GM21447 (cell line): Measurements from ENCODE around the gene MRPL1.
"Not testable (repeated sequence)": the region's sequence is repeated elsewhere in the genome, so short reads cannot be mapped to it uniquely, and the experiment has no call there.

Experiments used
- ATAC-seq: cut with Tn5 transposase; IDR thresholded peaks from one replicate; pipeline ENCODE4 v1.9.1; 2021; ENCODE audit not compliant: unreplicated experiment

MRPL1 gene

DNA sequence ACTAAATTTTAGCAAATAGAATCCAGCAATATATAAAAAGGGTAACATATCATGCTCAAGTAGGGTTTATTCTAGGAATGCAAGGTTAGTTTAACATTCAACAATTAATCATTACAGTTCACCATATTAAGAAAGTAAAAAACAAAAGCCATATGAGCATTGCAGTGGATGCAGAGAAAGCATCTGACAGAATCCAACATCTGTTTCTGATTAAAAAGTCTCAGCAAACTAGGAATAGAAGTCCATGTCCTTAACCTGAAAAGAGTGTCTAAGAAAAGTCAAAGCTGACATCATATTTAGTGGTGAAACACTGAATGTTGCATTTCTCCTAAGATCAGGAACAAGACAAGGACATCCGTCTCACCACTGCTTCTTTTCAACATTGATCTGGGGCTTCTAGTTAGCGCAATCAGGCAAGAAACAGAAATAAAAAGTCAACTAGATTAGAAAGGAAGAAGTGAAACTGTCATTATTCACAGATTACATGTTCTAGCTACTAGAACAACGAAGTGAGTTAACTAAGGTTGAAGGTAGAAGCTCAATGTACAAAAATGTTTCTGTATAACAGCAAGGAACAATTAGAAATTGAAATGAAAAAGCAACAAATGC is 49.3 kb downstream of the MRPL1 start:
- ATAC-seq = peak; percentile 88

DNA sequence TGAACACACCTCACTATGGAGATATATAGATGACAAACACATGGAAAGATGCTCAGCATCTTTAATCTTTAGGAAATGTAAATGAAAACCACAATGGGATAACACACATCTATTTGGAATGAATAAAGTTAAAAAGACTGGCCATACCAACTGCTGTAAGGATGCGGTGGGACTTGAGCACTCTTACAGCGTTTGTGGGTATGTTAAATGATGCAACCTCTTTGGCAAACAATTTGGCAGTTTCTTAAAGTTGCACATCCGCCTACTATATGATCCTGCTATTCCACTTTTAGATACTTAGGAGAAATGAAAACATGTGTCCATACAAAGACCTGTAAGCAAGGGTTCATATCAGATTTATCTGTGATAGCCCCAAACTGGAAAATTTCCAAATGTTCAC is 50.7 kb downstream of the MRPL1 start:
- no peak for ATAC-seq

DNA sequence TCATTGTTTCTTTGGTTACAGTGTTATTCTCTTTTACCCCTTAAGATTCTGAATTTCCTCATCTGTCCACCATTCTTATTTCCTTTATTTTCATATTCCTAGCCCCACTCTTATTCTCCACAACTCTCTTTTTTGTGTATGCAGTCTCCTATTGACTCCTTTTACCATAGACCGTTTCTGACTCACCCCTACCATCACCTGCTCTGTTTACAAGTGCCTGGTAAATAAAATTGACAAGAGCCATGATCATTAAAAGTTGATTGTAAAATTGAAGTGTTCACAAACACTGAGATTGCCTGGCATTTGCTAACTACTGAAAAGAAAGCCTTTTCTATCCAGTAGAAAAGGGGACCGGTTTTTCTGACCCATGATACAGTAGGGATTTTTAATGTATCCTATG is 54.4 kb downstream of the MRPL1 start:
- ATAC-seq = no peak

DNA sequence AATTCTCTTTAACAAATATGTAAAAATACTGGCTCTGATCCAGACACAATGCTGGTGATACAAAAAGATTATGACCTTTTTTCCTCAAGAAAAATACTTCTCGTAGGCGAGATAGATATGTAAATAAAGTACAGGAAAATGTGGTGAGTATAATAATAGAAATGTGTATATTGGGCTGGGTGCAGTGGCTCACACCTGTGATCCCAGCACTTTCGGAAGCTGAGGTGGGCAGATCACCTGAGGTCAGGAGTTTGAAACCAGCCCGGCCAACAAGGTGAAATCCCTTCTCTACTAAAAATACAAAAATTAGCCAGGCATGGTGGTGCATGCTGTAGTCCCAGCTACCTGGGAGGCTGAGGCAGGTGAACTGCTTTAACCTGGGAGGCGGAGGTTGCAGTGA is 55.0 kb downstream of the MRPL1 start:
- peak; percentile 70 for ATAC-seq

DNA sequence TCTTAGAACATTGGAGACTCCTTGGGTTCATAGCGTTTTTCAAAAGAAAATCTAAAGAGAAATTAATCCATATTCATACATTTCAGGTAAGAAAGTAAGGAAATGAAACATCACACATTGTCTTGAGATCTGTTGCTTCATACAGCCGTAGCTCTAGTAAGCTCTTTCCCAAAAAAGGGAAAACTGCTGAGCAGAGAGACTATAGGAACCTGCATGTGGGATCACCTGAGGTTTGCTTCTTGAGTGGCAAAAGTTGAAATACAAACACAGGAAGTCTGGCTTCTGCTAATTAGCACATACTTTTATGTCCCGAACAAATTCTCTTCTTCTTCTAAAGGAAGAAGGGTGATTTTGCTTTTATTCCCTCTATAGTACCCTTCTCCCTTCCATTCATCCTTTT is 57.7 kb downstream of the MRPL1 start:
- no peak for ATAC-seq

DNA sequence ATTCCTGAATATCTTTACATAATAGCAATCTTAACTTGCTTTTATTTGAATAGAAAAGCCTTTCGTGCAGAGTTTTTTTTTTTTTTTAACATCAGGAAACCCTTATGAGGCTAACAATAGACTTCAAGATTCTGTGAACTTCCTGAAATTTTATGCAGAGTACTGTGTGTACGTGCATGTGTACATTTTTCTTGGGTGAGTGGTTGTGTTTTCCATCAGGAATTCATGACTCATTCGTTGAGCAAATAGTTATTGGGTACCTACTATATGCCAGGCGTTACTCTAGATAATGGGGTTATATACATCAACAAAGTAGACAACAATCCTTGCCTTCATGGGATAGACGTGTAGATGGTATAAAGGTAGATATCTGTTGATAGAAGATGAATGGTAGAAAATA is 59.1 kb downstream of the MRPL1 start:
- ATAC-seq = no peak

GRCh38 chr4:77922158-77923094 is 59.8 kb downstream of the MRPL1 start:
- no peak for ATAC-seq

DNA sequence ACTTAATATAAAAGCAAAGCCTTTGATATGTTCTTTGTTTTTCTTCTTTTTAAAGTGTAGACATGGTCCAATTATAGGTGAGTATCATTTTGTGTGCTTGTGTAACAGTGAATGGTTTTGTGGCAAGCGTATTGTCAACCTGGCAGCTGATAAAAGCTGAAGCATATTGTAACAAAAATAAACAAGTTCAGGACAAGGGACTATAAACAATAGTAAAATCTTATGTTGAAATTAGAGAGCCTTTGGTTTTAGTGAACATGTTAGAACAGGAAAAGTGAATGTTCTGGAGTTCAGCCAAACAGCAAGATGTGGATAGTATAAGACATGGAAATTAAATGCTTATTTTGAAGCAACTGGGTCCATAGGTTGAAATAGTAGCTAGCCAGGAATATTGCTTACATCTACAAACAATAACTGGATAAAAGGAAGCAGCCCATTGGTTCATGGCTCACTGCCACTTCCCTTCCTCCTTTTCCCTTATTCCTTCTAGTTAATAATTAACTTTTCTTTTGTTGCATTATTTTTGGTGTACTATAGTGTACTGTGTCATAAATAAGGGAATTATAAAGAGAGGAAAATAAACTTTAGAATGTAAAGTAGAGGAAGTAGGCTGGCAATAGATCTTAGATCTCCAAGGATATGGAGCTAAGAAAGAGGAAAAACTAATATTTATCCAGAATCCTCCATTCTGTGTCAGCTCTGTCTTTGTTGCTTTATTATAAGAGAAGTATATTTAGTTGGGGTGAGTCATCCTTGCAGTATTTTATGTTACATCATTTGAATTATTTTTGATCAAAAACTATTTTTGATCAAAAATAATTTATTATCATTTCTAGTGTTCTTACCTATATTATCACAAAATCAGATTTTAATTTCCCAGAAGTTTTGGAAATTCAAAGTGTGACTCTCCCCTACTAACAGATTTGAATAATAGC is 65.6 kb downstream of the MRPL1 start:
- no peak for ATAC-seq

DNA sequence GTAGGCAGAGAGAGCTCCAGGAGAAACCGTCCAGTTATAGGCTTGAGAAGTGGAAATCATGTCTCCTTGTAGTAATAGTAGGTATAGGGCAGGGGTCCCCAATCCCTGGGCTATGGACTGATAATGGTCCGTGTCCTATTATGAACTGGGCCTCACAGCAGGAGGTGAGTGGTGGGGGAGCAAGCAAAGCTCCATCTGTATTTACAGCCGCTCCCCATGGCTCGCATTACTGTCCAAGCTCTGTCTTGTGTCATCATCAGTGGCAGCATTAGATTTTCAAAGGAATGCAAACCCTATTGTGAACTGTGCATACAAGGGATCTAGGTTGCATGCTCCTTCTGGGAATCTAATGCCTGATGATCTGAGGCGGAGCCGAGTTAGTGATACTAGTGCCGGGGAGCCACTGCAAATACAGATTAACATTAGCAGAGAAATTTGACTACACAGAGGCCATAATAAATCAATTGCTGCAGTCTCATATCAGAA is 67.6 kb downstream of the MRPL1 start:
- ATAC-seq = no peak

GRCh38 chr4:77930876-77931275 is 68.2 kb downstream of the MRPL1 start:
- ATAC-seq = no peak

DNA sequence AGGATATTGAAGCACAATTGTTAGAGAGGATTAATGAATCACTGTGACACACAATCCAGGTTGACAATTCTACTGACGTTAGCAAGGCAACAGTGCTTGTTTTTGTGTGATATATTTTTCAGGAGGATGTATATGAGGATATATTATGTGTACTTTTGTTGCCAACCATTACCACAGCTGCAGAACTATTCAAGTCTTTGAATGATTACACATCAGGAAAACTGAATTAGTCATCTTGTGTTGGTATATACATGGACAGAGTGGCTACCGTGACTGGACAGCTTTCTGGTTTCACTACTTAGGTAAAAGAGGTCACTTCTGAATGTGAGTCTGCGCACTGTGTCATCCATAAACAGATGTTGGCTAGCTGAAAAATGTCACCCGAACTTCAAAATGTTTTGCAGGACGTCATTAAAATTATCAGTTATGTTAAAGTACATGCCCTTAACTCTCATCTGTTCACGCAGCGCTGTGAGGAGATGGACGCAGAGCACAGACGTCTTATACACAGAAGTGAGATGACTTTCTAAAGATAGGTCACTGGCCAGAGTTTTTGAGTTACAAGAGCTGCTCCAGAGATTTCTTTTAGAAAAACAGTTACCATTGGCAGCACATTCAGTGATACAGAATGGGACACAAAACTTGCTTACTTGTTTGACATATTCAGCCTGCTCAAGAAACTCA is 69.0 kb downstream of the MRPL1 start:
- ATAC-seq = no peak

- no peak for ATAC-seq
Observed at GRCh38 chr4:77938560-77938959, 75.9 kb downstream of the MRPL1 start.

DNA sequence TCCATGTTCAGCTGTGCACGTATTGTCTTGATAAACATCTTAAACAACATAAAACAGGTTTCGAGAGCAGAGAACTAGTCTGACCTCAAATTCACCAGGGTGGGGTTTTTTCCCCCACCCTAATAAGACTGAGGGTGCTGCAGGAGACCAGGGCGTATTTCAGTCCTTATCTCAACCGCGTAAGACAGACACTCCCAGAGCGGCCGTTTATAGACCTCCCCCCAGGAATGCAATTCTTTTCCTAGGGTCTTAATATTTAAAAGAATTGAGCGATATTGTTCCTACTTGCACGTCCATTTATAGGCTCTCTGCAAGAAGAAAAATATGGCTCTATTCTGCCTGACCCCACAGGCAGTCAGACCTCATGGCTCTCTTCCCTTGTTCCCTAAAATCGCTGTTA is 83.3 kb downstream of the MRPL1 start:
- not testable (repeated sequence) for ATAC-seq

DNA sequence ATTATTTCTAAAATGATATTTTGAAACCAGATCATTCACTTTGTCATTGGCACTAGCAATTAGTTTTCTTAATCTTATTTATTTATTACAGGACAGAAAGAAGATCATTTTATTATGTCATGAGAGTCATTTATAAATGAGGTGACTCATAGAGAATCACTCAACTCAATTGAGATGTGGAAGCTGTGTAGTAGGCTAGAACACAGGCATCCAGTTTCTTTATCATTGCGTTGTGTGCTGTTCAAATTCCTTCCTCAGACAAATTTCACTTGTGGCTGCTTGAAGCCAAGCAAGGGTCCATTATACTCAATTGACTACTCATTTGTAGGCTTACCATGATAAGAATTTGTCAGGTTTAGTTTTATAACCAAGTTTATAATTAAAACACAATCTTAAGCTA is 87.6 kb downstream of the MRPL1 start:
- ATAC-seq = no peak

- no peak for ATAC-seq
Observed at GRCh38 chr4:77952457-77952856, 89.8 kb downstream of the MRPL1 start.

- no peak for ATAC-seq
Observed at GRCh38 chr4:77954690-77955089, 92.1 kb downstream of the MRPL1 start.

DNA sequence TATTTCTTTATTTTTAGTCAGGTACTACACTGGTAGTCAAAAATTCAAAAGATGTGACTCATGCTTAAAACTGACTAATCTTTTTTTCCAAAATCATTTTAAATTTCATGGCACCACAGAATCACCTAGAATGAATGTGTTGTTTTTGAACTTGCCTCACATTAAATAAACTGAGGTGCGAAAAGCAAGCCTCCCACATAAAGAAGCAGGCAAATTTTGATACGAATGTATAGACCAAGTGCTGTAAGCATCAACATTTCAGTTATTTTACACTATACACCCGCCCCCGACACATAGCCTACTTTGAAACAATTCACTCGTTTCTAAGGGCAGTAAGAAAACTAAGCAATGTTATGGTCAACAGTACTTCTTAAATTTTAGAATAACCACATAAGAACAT is 94.3 kb downstream of the MRPL1 start:
- no peak for ATAC-seq

DNA sequence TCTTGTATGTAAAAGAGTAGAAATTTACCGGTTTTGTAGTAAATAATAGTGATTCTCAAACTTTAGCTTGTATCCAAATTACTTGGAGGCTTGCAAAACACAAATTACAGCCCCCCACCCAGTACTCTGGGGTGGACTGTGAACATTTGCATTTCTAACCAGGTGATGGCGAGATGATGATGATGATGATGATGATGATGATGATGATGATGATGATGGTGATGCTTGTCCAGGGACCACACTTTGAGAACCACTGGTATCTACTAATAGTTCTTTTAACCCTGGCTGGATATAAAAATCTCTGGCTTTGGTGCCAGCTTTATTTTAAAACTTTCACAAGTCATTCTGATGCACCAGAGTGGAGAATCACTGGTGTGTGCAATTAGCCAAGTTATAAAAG is 96.3 kb downstream of the MRPL1 start:
- no peak for ATAC-seq

GRCh38 chr4:77959566-77960338 is 97.1 kb downstream of the MRPL1 start:
- ATAC-seq = no peak

GRCh38 chr4:77960367-77960766 is 97.7 kb downstream of the MRPL1 start:
- no peak for ATAC-seq
